Astrocyte of the cerebellum (primary cell): Measurements from ENCODE around the gene AFF3.

ENCODE experiments used
- DNase-seq: peaks from one replicate; pipeline ENCODE4 v3.0.0-alpha.2; 2011; ENCODE audit warnings: low read depth
- H3K4me3 ChIP-seq: 2 replicates; pipeline ENCODE4 v1.5.1; 2011; ENCODE audit warnings: mild to moderate bottlenecking, low read depth, low read length, moderate library complexity
- in situ Hi-C: cut with HindIII; loops from 2 replicates; pipeline ENCODE4 v1.10.0; 2017; ENCODE audit warnings: low sequenced_read_pairs
- TF ChIP-seq, protein P1 (sequence below): IDR thresholded peaks from 2 replicates; pipeline ENCODE4 v1.5.1; 2012; ENCODE audit warnings: low read length, low read depth, moderate library complexity, mild to moderate bottlenecking; ENCODE audit errors: missing control alignments

AFF3 gene

GRCh38 chr2:100077935-100078334 is 64.5 kb downstream of the AFF3 start:
- in situ Hi-C loops = no loop called here
- no peak for DNase-seq
- TF ChIP-seq, protein P1, sequence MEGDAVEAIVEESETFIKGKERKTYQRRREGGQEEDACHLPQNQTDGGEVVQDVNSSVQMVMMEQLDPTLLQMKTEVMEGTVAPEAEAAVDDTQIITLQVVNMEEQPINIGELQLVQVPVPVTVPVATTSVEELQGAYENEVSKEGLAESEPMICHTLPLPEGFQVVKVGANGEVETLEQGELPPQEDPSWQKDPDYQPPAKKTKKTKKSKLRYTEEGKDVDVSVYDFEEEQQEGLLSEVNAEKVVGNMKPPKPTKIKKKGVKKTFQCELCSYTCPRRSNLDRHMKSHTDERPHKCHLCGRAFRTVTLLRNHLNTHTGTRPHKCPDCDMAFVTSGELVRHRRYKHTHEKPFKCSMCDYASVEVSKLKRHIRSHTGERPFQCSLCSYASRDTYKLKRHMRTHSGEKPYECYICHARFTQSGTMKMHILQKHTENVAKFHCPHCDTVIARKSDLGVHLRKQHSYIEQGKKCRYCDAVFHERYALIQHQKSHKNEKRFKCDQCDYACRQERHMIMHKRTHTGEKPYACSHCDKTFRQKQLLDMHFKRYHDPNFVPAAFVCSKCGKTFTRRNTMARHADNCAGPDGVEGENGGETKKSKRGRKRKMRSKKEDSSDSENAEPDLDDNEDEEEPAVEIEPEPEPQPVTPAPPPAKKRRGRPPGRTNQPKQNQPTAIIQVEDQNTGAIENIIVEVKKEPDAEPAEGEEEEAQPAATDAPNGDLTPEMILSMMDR = no peak
- no peak overlapping the region for H3K4me3 ChIP-seq

DNA sequence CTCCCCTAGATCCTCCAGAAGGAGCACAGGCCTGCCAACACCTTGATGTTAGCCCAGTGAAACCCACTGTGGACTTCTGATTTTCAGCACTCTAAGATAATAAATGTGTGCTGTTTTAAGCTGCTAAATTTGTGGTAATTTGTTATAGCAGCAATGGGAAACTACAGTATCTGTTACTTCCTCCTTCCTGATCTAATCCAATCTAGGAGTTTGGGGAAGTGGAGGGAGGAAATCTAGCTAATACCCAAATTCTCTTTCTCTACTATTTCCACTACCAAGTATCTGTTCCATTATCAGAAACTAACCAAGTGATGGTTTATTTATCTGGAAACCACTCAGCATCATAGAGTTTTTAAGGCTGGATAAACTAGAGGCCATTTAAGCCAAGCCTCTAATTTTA is 64.9 kb downstream of the AFF3 start:
- no peak overlapping the region for H3K4me3 ChIP-seq

GRCh38 chr2:100075532-100075931 is 66.9 kb downstream of the AFF3 start:
- DNase-seq = no peak
- in situ Hi-C loops = no loop called here
- TF ChIP-seq, protein P1 = no peak
- H3K4me3 ChIP-seq = no peak overlapping the region

More for the DNA sequence above, 64.9 kb downstream of the AFF3 start:
- in situ Hi-C loops = no loop called here
- TF ChIP-seq, protein P1 = no peak
- DNase-seq = no peak

DNA sequence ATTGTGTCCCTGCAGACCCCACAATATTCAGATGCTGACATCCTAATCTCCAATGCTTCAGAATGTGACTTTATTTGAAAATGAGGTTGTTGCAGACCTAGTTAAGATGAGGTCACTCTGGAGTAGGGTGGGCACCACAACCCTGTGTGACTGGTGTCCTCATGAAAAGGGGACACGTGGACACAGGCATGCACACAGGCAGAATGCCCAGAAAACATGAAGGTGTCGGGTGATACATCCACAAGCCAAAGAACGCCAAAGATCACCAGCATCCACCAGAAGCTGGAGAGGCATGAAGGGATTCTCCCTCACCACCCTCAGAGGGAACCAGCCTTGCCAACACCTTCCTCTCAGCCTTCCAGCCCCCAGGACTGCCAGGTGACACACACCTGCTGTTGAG is 69.3 kb downstream of the AFF3 start:
- TF ChIP-seq, protein P1 = no peak
- no peak overlapping the region for H3K4me3 ChIP-seq
- in situ Hi-C loops = loop anchor here (5.0 kb wide), 1 partner anchor 41 kb away; no protein-coding TSS in a partner anchor
- no peak for DNase-seq

DNA sequence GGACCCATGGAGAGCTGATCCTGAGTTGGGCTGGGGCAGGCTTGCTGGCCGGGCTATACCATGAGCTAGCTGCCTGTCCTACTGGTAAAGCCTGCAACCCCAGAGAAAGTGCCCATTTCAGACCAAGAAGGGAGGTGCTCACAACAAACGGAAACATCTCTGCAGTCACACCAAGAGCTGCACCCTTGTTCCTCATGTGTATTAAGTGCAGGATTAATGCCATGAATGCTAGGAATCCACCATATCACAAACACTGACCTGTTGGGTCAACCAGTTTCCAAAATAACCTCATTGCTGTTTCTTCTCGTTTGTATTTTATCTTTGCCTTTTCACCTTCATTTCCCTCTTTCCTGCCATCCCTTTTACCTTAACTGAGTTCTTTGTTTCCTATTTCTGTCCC is 69.9 kb downstream of the AFF3 start:
- TF ChIP-seq, protein P1 = no peak
- no peak for DNase-seq
- in situ Hi-C loops = loop anchor here (5.0 kb wide), 1 partner anchor 40 kb away; no protein-coding TSS in a partner anchor
- no peak overlapping the region for H3K4me3 ChIP-seq

GRCh38 chr2:100071335-100072043 is 70.9 kb downstream of the AFF3 start:
- H3K4me3 ChIP-seq = no peak overlapping the region
- TF ChIP-seq, protein P1 = no peak
- in situ Hi-C loops = loop anchor here (5.0 kb wide), 1 partner anchor 39 kb away; no protein-coding TSS in a partner anchor
- no peak for DNase-seq
